Activated T-helper 17 cell treated with anti-CD3 and anti-CD28 coated beads, Interleukin-2, amount 50 U/mL, for 72 hours (primary cell): ENCODE results near the gene ARHGAP30. TPM values are rescaled to one million over a fixed set of nuclear protein-coding genes. Genes with fewer than 3 reads are reported as not detected.
"Not testable (repeated sequence)": the region's sequence is repeated elsewhere in the genome, so short reads cannot be mapped to it uniquely, and the experiment has no call there.

Experiments
- ATAC-seq: fragments of 150-1000 bp; cut with Tn5 transposase; replicated peaks from 2 replicates; pipeline ENCODE4 v1.10.0; 2021; ENCODE audit warnings: mild to moderate bottlenecking, moderate library complexity
- H3K27ac Mint-ChIP-seq: one replicate; pipeline ENCODE4 v1.8.0; 2022; ENCODE audit warnings: mixed read lengths
- H3K27me3 Mint-ChIP-seq: one replicate; pipeline ENCODE4 v1.8.0; 2022; ENCODE audit warnings: mixed read lengths
- H3K36me3 Mint-ChIP-seq: one replicate; pipeline ENCODE4 v1.8.0; 2022; ENCODE audit warnings: low read depth, mild to moderate bottlenecking, mixed read lengths
- H3K4me1 Mint-ChIP-seq: one replicate; pipeline ENCODE4 v1.8.0; 2022; ENCODE audit warnings: mixed read lengths
- H3K4me3 Mint-ChIP-seq: one replicate; pipeline ENCODE4 v1.8.0; 2022; ENCODE audit warnings: mild to moderate bottlenecking, mixed read lengths
- H3K9me3 Mint-ChIP-seq: one replicate; pipeline ENCODE4 v1.8.0; 2022; ENCODE audit warnings: mixed read lengths
- total RNA-seq, 2 donors: library from RNA; stranded (reverse); gene quantifications; one replicate each; pipeline ENCODE4 v1.2.3, GENCODE V29; 2022

Gene ARHGAP30
- total RNA-seq, 2 donors from 2014 or later, result 180 to 207 TPM

DNA sequence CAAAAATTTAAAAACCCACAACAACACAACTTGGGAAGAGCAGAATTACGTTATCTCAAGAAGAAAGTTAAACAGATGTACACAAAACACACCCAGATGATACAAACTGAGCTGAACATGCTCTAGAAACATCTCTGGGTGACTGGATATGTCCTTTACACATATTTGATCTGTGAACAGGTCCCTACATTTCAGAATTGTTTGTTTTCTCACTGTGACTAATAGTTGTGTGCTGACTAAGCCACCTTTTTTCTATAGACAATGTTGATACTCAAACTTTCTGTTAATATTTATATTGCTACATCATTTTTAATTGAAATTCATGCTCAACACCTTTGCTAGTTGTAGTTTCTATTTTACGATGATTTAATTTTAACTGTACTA lies 47.7 kb downstream of the ARHGAP30 start:
- Mint-ChIP-seq H3K27me3 (no peaks in the 10 kb centered on the region), H3K27ac (peak overlapping the region; percentile 92), H3K36me3 (peaks cover 45% of the 10 kb centered on the region), H3K4me3 (peak overlapping the region; percentile 95), H3K9me3 (no peaks in the 10 kb centered on the region), H3K4me1 (peaks cover 37% of the 10 kb centered on the region)
- peak; percentile 43 for ATAC-seq

DNA sequence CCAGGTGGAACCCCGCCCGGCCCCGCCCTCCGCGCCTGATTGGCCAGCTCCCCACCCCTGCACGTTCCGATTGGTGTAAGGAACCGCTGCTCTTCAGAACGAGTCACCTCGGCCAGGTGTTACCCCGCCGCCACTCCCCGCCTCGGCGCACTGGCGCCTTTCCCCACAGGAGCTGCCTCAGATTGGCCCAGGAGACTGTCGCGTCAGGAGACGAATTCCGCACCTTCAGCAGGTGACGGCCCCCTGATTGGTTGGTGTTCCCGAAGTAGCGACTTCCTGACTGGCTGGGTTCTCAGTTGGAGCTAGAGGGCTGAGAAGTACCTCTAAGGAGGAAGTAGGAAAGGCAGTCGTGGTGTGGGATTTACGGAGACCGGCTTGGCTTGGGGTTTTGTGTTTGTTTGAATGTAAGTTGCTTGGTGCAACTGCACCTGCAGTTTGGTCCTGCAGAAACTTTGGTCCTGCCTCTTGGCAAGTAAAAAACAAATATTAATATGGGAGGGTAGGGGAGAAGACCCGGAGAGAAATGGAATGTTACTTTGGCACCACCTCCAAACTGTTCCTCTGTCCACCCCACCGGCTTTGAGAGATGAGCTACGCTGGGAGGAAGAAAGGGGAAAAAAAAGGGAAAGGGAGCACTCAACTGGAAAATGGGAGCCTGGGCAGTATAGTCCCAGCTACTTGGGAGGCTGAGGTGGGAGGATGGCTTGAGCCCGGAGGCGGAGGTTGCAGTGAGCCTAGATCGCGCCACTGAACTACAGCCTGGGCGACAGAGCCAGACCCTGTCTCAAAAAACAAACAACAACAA lies 48.3 kb downstream of the ARHGAP30 start:
- peaks cover 33% of the 10 kb centered on the region for H3K4me1 Mint-ChIP-seq
- peak overlapping the region; percentile 95 for H3K4me3 Mint-ChIP-seq
- peak overlapping the region; percentile 92 for H3K27ac Mint-ChIP-seq
- peak; percentile 88 for ATAC-seq
- H3K9me3 Mint-ChIP-seq, result no peaks in the 10 kb centered on the region
- H3K27me3 Mint-ChIP-seq, result no peaks in the 10 kb centered on the region
- peaks cover 41% of the 10 kb centered on the region for H3K36me3 Mint-ChIP-seq

DNA sequence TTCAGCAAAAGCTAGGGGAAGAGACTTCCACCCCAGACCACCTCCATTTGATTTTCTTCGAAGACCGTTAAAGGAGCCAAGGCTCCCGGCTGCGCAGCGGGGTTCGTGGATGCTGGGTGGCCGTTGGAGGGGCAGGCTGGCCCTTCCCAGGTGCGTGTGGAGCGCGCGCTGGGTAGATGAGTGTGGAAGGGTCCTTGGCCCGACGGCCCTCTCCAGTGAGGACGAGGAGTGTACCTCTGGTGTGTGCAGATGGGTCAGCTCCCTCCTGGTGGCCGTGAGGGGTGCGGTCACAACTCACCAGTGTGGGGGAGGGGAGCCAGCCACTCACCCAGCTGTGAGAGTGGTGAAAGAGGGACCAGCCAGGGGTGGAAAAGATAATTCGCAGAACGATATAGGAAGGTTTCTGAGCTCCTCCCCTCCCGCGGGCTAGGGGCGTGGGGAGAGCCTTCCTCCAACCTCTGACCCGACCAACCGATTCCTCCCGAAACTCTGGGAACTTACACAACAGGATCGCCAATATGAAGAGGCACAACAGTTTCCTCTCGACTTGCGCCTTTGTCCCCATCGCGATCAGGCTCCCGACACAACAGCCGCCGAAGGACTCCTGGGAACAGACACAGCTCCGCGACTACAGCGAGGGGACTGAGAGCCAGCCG lies 49.1 kb downstream of the ARHGAP30 start, which contains the start of gene F11R:
TSS of gene F11R (minus strand) at position 644 of the 656 bp plus-strand sequence. CDS start at position 565, 79 bp downstream.
- H3K27me3 Mint-ChIP-seq, result no peaks in the 10 kb centered on the region
- peaks cover 33% of the 10 kb centered on the region for H3K4me1 Mint-ChIP-seq
- H3K4me3 Mint-ChIP-seq, result peak within 1 kb of the TSS; percentile 95
- H3K36me3 Mint-ChIP-seq, result peaks cover 41% of the 10 kb centered on the region
- H3K27ac Mint-ChIP-seq, result peak within 1 kb of the TSS; percentile 92
- ATAC-seq, result peak; percentile 61
- no peaks in the 10 kb centered on the region for H3K9me3 Mint-ChIP-seq

DNA sequence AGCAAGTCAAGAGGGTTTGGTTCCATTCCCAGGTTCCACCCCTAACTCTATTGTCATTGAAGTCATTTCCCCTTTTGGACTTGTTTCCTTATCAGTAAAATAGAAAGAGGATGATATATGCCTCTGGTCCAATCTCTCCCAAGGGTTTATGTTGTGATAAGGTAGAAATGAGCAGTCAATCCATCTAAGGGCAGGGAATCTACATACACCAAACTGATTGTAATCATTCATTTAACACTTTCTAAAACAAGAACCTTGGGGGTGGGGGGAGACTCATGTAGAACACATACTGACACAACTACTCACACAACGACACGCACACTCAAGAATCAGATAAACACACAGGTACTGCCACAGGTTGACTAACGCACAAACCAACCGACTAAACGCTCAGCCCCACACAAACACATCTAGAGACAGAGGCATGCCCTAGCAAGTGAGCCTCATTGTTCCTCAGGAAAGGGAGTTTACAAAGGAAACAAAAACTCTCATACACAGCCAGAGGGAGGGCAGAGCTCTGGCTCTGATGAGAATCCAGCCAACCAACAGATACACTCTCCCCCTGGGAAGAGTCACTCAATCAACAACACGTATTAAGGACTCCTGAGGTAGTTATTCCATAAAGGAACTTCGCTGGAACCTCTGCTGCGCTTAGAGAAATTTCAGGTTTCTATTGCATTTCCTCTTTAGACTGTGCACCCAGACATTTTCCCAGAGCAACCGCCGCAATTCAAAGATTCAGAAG lies 49.8 kb downstream of the ARHGAP30 start:
- Mint-ChIP-seq H3K4me1 (peaks cover 26% of the 10 kb centered on the region), H3K4me3 (peak overlapping the region; percentile 95), H3K27me3 (no peaks in the 10 kb centered on the region), H3K27ac (peak overlapping the region; percentile 92), H3K36me3 (peaks cover 41% of the 10 kb centered on the region), H3K9me3 (no peaks in the 10 kb centered on the region)
- peak; percentile 22 for ATAC-seq

DNA sequence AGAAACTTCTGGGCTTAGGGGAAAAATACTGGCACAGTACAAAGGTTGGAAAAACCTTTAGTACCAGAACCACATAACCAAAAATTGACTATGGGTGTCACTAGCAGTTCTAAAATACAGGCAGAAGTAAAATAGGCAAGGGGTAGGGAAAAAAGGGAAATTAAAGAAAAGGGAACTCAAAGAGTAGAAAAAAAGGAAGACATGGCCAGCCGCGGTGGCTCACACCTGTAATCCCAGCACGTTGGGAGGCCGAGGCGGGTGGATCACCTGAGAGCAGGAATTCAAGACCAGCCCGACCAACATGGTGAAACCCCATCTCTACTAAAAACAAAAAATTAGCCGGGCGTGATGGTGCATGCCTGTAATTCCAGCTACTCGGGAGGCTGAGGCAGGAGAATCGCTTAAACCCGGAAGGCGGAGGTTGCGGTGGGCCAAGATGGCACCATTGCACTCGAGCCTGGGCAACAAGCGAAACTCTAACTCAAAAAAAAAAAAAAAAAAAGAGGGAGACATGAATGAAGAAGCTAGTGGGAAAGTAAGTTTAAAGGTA lies 50.5 kb downstream of the ARHGAP30 start:
- Mint-ChIP-seq H3K4me1 (peaks cover 25% of the 10 kb centered on the region), H3K4me3 (peak overlapping the region; percentile 95), H3K36me3 (peaks cover 43% of the 10 kb centered on the region), H3K27ac (peak overlapping the region; percentile 92)
- H3K27me3 Mint-ChIP-seq, H3K9me3 Mint-ChIP-seq, ATAC-seq: not testable (repeated sequence)

DNA sequence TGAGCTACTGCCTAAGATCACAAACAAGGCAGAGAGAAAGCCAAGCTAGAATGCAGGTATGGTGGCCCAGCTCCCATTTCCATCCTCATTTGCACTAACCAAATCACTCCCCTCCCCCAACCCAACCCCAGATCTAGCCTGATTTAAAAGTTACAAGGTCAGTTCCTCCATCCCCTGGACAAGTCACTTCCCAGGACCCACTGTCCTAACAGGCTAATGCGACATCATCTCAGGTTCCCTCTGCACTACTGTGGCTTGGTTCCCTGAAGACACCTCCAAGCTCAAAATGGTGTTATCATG lies 51.1 kb downstream of the ARHGAP30 start:
- Mint-ChIP-seq H3K36me3 (peaks cover 49% of the 10 kb centered on the region), H3K27ac (peak overlapping the region; percentile 92), H3K9me3 (no peaks in the 10 kb centered on the region), H3K27me3 (no peaks in the 10 kb centered on the region), H3K4me1 (peaks cover 31% of the 10 kb centered on the region), H3K4me3 (peak overlapping the region; percentile 95)
- ATAC-seq, result no peak

DNA sequence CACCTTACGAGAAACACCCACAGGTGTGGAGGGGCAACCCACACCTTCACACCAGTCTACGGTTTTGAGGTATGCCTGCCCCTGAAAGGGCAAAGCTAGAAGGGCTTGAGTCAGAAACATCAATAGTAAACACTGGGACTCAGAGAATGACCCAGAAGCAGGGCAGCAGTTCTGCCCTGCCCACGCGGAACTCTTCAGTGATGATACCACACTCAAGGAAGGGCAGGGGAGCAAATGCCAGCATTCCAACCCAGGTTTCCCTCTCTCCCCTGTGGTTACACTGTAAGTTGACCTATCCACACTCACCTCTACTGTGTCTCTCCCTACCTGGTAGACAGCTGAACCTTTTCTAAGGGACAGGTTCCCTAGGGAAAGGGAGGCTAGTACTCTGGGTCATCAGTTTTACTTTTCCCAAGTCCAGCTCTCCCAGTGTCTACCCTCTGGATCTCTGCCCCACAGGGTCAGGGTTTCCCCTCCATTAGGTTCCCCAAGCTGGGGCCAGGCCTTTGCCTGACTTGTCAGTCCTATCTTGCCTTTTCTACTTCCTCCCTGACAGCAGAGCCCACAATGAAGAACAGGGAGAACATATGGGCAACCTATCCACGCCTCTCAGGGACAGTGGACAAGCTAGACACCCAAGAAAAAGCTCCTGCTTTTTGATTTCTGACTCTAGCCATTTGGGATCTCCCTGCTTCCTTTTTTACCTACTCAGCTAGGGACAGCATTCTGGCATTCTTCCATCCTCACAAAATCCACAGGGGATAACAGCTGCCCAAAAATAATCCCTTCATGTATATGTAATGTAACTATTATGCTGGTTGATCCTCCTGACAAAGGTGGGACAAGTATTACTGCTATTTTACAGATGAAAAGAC lies 51.7 kb downstream of the ARHGAP30 start:
- H3K4me3 Mint-ChIP-seq, result peak overlapping the region; percentile 95
- H3K27ac Mint-ChIP-seq, result peak overlapping the region; percentile 34
- H3K36me3 Mint-ChIP-seq, result peaks cover 55% of the 10 kb centered on the region
- peaks cover 37% of the 10 kb centered on the region for H3K4me1 Mint-ChIP-seq
- no peaks in the 10 kb centered on the region for H3K9me3 Mint-ChIP-seq
- no peaks in the 10 kb centered on the region for H3K27me3 Mint-ChIP-seq
- no peak for ATAC-seq

DNA sequence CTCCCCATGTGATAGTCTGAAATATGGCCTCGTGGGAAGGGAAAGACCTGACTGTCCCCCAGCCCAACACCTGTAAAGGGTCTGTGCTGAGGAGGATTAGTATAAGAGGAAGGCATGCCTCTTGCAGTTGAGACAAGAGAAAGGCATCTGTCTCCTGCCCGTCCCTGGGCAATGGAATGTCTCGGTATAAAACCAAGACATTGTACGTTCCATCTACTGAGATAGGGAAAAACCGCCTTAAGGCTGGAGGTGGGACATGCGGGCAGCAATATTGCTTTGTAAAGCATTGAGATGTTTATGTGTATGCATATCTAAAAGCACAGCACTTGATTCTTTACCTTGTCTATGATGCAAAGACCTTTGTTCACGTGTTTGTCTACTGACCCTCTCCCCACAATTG lies 52.5 kb downstream of the ARHGAP30 start:
- H3K27ac Mint-ChIP-seq, H3K27me3 Mint-ChIP-seq, ATAC-seq, H3K9me3 Mint-ChIP-seq: not testable (repeated sequence)
- peaks cover 56% of the 10 kb centered on the region for H3K36me3 Mint-ChIP-seq
- peaks cover 37% of the 10 kb centered on the region for H3K4me1 Mint-ChIP-seq
- H3K4me3 Mint-ChIP-seq, result peak overlapping the region; percentile 95

DNA sequence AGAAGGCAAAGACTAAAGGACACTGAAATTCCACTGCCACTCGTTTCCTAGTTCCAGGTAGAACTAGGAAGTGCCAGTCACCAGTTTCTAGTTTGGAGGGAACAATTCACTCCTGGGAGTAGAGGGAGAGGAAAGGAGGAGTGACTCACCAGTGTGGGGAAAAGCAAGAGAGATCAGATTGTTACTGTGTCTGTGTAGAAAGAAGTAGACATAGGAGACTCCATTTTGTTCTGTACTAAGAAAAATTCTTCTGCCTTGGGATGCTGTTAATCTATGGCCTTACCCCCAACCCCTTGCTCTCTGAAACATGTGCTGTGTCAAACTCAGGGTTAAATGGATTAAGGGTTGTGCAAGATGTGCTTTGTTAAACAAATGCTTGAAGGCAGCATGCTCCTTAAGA lies 53.0 kb downstream of the ARHGAP30 start:
- Mint-ChIP-seq H3K4me1 (peaks cover 41% of the 10 kb centered on the region), H3K36me3 (peaks cover 60% of the 10 kb centered on the region)
- not testable (repeated sequence) for ATAC-seq, H3K4me3 Mint-ChIP-seq, H3K27ac Mint-ChIP-seq, H3K27me3 Mint-ChIP-seq, H3K9me3 Mint-ChIP-seq

DNA sequence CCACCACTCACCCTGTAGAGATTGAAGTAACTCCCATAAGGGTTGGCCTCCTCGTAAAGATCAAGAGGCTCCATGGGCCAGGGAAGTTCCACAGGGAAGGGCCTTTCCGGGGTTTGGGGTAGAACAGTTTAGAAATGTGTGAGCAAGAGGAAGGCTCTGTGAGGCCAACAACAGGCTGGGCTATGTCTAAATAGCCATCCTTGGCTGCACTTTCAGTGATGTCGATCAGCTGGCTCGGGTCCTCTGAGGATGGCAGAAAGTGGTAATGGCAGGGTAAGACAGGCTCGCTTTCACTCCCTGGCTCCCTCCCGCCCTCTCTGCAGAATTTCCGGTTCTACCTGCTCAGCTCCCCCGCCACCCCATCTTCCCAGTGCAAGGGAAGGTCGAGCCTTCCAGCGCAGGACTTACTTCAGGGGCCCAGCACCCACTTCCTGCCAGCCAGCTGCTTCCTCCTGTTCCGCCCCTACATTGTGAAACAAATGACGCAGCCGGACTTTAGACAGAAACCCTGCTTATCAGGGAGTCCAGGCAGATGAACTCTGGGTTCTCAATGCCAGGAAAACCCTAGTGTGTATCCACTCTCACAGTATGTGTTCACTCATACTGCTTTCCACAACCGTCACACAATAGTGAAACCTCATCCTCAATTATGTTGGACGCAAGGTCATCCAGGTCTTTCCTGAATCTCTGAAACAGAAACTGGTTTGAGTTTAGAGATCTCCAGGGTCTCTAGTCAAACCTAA lies 56.0 kb downstream of the ARHGAP30 start:
- H3K9me3 Mint-ChIP-seq, result no peaks in the 10 kb centered on the region
- peaks cover 28% of the 10 kb centered on the region for H3K4me1 Mint-ChIP-seq
- ATAC-seq, result peak; percentile 90
- H3K4me3 Mint-ChIP-seq, result peak overlapping the region; percentile 86
- H3K27me3 Mint-ChIP-seq, result no peaks in the 10 kb centered on the region
- H3K27ac Mint-ChIP-seq, result peak overlapping the region; percentile 95
- H3K36me3 Mint-ChIP-seq, result peaks cover 44% of the 10 kb centered on the region

DNA sequence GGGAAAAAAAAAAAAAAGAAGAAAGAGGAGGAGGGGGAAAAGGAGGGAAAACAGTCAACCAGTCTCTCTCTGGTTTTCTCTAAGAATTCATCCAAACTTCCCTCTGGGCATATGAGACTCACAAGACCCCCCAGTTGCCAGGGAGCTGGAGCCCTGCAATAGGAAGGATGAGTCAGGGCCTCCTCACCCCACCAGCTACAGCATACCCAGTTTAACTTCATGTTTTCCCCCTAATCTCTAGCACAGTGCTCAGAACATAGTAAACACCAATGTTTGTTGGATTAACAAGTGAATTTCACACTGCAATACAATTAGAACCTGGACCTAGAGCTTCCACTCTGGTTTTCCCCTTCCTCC lies 56.6 kb downstream of the ARHGAP30 start:
- H3K4me1 Mint-ChIP-seq, result peaks cover 24% of the 10 kb centered on the region
- no peaks in the 10 kb centered on the region for H3K27me3 Mint-ChIP-seq
- H3K27ac Mint-ChIP-seq, result peak overlapping the region; percentile 95
- ATAC-seq, result no peak
- peak overlapping the region; percentile 86 for H3K4me3 Mint-ChIP-seq
- H3K36me3 Mint-ChIP-seq, result peaks cover 39% of the 10 kb centered on the region
- no peaks in the 10 kb centered on the region for H3K9me3 Mint-ChIP-seq

DNA sequence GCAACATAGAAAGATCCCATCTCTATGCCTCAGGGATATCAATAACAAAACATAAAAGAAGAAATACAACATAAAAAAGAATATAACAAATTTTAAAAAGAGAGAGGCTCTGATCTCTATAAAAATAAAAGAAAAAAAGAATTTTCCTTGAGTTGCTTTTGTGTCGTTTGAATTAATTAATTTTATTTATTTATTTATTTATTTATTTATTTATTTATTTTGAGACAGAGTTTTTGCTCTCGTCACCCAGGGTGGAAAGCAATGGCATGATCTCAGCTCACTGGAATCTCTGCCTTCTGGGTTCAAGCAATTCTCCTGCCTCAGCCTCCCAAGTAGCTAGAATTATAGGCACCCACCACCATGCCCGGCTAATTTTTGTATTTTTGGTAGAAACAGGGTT lies 57.3 kb downstream of the ARHGAP30 start:
- Mint-ChIP-seq H3K27ac (no peak overlapping the region), H3K9me3 (no peaks in the 10 kb centered on the region), H3K4me1 (peaks cover 24% of the 10 kb centered on the region), H3K27me3 (no peaks in the 10 kb centered on the region), H3K36me3 (peaks cover 33% of the 10 kb centered on the region), H3K4me3 (no peak overlapping the region)
- no peak for ATAC-seq

DNA sequence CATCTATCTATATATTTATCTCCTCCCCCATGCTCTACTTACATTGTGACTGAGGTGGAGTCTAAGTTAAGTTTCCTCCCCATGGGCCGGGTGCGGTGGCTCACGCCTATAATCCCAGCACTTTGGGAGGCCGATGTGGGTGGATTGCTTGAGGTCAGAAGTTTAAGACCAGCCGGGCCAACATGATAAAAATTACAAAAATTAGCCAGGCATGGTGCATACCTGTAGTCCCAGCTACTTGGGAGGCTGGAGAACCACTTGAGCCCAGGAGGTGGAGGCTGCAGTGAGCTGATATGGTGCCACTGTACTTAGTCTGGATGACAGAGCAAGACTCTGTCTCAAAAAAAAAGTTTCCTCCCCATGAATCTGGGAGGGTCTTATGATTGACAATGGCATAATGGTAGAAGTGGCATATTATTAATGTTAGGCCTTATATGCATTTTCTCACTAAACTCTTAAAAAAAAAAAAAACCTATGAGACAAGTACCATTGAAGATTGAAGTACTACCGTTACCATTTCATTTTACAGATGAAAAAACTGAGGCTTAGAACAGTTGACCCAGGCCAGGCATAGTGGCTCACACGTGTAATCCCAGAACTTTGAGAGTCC lies 60.0 kb downstream of the ARHGAP30 start:
- Mint-ChIP-seq H3K4me3 (peak overlapping the region; percentile 28), H3K36me3 (peaks cover 37% of the 10 kb centered on the region), H3K4me1 (peaks cover 30% of the 10 kb centered on the region), H3K27me3 (no peaks in the 10 kb centered on the region), H3K27ac (peak overlapping the region; percentile 58), H3K9me3 (no peaks in the 10 kb centered on the region)
- ATAC-seq, result no peak
